Measurements from ENCODE around the gene P2RX6.
"Not testable (repeated sequence)": the region's sequence is repeated elsewhere in the genome, so short reads cannot be mapped to it uniquely, and the experiment has no call there.

Gene P2RX6

DNA sequence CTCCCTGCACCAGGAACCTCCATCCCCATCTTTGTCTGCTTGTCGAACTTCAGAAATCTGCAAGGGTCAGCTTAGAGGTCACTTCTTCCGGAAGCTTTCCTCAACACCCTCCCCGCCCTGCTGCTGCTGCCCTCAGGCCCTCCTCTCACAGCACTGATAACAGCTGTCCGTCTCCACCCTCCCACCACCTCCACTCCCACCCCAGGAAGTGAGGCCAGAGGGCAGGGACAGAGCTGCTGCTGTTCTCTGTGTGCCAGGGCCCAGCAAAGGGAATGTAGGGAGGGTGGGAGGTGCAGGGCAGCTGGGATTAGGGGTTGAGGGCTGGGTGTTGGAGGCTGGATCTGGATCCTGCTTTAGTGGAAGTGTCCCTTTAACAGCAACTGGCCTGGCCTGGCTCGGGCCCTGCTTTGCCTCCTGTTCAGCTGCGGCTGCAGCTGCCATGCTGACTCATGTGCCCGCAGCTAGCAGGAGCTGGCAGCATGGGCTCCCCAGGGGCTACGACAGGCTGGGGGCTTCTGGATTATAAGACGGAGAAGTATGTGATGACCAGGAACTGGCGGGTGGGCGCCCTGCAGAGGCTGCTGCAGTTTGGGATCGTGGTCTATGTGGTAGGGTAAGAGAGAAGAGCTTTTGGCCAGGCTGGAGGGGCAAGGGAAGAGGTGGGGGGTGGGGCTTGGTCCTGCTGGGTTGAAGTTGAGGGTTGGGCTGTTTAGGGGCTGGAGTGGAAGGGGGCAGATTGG lies at the start of gene P2RX6:
Gene P2RX6, plus strand, starts transcription at position 440 of the 740 bp plus-strand sequence. Its CDS starts 10 bp downstream, at position 450.
- no peak for DNase-seq

DNA sequence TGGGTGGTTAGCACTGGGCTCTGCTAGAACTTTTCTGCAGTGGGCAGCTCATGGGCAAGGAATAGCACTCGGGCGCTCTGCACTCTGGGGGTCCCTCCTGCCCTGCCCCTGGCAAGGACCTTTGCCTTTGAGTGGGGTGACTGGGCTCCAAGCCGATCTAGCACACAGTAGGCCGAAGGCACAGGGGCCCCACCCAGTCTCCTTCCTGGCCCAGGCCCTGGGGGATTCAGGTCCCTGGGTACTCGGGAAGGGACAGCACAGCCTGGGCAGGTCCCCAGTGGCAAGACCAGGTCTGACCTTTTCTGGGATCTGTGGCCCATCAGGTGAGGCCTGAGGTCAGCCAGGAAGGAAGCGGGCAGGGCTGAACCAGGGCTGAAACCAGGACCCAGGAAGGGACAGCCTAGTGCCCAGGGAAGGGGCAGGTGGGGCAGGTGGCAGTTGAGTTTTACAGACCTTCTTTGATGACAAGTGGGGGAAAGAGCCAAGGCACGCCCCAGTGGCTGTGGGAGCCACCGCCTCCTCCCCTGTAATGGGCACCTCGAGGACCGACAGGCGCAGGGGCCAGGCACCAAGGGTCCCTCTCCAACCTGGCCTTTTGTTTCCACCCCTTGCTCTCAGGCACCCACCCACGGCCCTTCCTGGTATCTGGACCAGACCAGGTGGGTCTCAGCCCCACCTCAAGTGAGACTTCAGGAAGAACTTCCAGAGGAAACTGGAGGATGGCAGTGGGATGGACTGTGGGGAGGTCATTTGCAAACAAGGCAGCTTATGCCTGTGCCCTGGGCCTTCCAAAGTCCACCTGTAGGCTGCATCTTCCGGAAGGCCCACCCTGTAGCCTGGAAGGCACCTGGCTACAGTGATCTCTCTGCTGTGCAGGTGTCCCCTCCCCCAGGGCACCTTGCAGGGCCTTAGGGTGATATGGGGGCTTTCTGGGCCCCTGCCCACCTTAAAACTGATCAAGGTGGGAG lies 48.8 kb upstream of the P2RX6 start:
- no peak for DNase-seq

DNA sequence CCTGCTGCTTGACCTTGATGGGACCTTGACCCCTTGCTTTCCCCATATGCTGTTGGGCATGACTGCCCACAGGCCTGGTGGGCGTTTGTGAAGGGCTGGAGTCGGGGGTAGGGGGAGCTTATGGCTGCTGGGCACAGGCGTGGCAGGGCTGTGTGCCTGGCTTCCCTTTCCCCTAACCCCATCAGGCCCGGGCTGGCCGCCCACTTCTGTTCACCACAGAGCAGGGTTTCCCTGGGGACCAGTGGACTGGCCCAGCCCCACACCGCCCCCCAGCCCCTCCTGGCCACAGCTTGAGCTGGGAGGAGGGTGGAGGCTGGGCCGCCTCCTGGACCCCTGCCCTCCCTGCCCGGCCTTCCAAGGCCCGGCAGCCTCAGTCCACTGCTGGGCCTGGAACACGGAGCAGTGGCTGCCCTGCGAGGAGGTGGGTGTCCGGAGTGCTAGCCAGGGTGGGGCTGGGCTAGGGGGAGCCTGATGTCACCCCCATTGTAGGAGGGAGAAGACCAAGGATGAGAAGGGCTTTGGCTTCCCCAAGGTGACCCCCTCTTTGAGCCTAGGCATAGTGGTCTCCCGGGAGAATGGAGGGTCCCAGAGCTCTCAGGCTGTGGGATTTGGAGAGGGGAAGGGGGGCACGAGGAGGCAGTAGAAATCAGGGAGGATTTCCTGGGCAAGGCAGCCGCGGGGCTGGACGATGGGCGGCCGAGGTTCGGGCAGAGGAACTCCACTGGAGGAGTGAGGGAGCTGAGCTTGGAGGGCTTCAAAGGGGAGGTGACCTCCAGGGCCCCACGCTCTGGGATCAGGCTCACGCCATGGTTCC lies 47.9 kb upstream of the P2RX6 start, which contains the start of gene AIFM3:
Gene AIFM3, plus strand, starts transcription at position 373 of the 814 bp plus-strand sequence. CDS start 690 bp downstream, outside the sequence.
- DNase-seq: no peak

DNA sequence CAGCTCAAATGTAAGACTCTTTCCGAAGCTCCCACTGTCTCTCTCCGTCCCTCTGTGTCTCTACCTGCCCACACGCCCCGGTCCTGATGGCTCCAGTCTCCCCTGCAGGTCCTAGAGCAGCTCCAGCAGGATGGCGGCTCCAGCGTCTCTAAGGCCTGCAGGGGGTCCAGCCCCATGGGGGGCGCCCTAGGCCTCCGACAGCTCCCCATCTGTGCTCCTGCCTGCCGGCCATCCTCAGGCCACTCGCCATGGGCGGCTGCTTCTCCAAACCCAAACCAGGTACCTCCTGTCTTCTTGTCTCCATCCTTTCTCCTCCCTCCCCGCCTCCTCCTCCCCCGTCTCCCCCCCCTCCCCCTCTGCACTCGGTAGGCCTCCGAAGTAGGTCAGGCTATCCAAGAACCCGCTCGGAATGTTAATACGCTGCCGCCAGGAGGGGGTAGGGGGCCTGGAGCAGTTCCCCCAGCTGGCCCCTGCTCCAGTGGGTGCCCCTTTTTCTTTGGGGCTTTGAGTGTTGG lies 47.2 kb upstream of the P2RX6 start:
- DNase-seq: no peak

DNA sequence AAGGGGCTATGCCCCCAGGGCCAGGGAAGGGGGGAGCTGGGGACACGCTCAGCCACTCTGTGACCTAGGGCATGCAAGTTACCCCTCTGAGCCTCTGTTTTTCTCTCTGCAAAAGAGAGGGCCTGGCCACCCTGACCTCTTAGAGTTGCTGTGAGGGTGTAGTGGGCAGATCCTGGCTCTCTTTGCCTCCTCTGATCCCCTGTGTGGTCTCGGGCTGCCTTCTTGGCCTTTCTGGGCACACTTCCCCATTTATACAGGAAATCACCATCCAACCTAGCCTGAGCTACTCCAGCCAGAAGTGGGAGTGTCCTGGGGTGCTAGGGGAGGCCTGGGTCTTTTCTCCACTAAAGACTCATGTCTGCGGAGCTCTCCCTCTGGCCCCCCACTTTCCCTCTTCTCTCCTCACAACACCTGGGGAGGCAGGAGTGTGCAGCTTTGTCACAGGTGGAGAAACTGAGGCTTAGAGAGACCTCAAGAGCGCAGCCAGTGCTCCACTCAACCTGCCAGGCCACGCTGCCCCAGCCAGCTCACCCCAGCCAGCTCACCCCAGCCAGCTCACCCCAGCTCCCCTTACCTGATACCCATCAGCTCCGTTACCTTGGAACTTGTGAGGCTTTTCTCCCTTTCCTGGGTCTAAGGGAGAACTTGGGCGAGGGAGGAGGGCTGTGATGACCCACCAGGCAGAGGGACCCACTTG lies 46.5 kb upstream of the P2RX6 start:
- no peak for DNase-seq

DNA sequence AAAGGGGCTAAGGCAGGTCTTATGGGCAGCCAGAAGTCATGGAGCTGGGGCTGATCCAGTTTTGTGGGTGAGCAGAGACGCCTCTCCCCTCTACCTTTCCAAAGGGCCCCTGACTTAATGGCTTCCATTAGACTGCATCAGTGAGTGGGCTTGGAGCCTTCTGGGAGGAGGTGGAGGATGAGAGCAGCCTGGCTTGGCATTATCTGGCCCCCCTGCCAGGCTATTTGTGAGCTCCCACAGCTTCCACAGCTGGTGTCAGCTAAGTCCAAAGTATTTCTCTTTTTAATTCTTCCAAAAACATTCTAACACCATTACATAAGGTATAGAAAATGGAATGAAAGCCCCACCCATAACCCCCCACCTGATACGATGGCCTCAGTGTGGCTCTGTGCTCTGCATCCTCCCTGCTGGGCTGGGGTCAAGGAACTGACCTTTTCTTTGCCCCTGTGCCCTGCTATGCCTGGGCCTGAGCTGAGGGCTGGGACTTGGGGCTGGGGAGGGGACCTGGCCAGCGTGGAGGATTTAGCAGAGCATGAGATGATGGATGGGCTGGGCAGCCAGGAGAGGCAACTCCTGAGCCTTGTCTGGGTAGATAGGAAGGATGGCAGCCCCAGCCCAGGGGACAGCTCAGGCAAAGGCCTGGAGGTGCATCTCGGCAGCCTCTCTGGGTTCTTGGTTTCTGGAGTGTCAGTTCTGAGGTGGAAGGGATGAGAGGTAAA lies 43.9 kb upstream of the P2RX6 start:
- DNase-seq: no peak

DNA sequence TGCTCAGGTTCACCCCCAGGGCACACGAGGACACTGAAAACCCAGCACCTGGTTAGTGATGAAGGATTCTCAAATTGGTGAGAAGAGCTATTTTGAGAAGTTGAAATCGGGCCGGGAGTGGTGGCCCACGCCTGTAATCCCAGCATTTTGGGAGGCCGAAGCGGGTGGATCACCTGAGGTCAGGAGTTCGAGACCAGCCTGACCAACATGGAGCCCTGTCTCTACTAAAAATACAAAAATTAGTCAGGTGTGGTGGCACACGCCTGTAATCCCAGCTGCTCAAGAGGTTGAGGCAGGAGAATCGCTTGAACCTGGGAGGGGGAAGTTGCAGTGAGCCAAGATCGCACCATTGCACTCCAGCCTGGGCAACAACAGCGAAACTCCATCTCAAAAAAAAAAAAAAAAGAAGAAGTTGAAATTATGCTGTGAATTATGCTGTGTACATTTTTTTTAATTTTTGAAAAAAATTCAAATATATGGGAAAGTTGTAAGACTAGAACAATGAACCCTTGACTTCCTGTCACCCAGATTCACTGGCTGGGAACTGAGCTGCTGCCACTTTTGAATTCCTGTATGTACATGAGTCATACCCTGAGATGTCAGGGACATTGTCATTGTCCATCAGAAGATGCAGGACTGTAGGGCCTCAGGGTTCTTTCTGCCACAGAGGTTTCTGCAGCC lies 42.8 kb upstream of the P2RX6 start:
- DNase-seq: not testable (repeated sequence)

DNA sequence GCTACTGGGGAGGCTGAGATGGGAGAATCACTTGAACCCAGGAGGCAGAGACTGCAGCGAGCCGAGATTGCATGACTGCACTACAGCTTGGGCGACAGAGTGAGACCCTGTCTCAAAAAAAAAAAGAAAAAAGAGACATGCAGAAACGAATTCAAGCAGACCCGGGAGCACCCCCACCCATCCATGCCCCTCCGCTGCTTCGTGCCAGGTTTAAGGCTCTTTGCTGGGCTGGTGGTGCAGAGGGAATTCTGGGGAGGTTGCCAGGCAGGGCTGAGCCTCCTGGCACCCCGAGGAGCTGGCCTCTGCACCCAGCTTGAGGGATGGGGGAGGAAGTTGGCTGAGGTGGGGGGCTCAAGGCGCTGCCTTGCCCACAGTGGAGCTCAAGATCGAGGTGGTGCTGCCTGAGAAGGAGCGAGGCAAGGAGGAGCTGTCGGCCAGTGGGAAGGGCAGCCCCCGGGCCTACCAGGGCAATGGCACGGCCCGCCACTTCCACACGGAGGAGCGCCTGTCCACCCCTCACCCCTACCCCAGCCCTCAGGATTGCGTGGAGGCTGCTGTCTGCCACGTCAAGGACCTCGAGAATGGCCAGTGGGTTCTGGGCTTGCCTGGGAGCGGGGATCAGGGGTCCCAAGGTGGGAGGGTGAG lies 41.9 kb upstream of the P2RX6 start:
- no peak for DNase-seq

DNA sequence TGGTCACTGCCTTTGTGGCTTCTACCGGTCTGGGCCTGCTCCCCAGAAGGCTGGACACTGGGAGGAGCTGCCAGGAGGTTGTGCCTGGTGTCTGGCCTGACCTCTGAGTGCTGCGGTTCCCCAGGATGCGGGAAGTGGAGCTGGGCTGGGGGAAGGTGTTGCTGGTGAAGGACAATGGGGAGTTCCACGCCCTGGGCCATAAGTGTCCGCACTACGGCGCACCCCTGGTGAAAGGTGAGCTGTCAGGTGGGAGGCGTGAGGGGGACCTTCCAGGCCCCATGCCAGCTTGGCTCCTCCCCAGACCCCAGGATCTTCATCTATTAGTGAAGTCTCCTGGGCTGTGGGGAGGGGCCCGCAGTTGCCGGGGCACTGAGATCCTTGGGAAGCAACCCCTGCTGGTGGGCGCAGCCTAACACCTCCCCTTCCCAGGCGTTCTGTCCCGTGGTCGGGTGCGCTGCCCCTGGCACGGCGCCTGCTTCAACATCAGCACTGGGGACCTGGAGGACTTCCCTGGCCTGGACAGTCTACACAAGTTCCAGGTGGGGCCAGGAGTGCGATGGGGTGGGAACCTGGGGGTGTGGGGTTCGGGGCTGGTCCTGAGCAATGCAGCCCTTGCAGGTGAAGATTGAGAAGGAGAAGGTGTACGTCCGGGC lies 41.2 kb upstream of the P2RX6 start:
- DNase-seq: no peak

DNA sequence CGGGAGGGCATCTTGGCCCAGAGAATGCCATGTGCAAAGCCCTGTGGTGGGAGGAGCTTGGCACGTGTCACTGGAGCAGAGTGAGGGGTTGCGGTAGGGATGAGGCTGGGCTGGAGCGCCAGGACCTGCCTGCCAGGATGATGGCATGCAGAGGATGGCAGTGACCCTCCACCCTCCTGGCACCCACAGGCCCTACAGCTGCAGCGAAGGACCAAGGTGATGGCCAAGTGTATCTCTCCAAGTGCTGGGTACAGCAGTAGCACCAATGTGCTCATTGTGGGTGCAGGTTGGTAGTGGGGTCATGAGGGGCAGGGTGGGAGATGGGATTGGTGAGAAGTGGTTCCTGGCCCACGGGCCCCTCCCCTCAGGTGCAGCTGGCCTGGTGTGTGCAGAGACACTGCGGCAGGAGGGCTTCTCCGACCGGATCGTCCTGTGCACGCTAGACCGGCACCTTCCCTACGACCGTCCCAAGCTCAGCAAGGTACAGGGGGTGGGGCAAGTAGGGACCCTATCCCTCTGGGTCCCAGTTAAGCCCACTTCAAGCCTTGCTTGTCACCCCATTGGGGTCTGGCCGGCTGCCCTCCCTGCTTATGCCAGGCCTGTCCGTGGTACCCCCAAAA lies 40.5 kb upstream of the P2RX6 start:
- no peak for DNase-seq

DNA sequence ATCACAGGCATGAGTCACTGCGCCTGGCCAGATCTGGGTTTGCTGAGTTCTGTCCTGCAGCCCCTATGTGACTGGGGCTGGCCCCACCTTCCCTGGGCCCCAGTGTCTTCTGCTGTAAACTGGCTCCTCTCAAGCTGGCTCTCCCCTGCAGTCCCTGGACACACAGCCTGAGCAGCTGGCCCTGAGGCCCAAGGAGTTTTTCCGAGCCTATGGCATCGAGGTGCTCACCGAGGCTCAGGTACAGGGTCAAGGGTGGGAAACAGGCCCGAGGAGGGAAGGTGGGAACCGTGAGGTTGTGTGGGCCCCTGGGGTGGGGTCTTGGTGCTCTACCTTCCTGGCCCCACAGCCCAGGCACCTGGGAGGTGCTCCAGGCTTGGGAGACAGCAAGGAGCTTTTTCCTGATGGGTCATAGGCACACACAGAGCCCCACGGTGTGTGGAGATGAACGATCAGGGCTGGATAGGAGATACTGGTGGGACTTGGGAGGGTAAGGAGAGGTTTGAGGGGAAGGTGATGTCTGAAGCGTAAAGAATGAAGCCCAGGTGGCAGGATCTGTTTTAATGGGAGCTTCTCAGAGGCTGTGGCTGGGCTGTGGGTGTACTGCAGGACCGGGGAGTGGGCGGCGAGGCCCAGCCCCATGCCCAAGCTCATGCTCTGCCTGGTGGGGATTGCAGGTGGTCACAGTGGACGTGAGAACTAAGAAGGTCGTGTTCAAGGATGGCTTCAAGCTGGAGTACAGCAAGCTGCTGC lies 39.2 kb upstream of the P2RX6 start:
- DNase-seq: no peak

DNA sequence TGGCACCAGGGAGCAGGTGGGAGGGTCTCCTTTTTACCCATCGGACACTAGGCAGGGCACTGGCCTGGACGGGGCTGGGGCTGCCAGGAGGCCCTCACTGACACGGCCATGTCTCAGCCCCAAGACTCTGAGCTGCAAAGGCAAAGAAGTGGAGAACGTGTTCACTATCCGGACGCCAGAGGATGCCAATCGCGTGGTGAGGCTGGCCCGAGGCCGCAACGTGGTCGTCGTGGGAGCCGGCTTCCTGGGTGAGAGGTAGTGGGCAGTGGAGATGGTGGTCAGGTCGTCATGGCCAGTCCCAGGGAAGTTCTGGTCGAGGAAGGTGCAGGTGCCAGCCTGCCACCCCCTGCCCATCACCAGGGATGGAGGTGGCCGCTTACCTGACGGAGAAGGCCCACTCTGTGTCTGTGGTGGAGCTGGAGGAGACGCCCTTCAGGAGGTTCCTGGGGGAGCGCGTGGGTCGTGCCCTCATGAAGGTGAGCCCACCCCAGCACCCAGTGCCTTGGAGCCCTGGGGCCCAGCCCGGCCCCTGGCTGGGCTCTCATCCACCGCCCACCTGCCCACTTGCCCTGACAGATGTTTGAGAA lies 38.6 kb upstream of the P2RX6 start:
- DNase-seq: no peak

DNA sequence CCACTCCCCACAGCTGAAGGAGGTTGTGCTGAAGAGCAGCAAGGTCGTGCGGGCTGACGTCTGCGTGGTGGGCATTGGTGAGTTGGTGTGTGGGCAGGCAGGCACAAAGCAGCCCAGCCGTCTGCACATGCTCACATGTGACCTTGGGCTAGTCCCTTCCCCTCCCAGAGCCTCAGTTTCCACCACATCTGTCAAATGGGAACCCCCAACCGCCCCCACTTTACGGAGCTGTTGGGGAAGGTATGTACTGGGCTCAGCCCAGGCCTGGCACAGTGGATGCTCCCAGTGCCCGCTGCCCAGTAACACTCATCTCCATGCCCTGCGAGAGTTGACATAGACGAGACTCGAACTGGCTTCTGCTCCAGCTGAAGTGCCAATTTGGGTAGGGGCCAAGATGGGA lies 37.9 kb upstream of the P2RX6 start:
- DNase-seq: no peak

DNA sequence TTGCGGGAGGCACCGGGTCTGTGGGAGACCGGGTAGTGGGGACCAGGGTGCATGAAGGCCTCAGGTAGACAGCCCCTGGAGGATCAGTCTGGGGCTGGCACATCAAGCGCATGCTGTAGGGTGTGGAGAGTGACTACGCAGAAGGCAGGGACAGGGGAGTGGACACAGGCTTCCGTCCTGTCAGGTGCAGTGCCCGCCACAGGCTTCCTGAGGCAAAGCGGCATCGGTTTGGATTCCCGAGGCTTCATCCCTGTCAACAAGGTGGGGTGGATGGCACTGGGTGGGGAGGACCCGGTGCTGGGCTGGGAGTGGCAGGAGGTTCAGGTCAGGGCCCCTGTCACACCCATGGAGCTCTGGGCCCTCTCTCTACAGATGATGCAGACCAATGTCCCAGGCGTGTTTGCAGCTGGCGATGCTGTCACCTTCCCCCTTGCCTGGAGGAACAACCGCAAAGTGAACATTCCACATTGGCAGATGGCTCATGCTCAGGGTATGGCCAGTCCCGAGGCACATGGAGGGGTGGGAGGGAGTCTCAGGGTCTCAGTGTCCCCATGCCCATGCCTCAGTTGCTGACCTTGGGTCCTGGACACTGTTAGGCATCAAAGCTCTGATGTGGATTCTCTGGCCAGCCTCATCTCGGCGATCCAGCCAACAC lies 37.3 kb upstream of the P2RX6 start:
- DNase-seq: no peak

DNA sequence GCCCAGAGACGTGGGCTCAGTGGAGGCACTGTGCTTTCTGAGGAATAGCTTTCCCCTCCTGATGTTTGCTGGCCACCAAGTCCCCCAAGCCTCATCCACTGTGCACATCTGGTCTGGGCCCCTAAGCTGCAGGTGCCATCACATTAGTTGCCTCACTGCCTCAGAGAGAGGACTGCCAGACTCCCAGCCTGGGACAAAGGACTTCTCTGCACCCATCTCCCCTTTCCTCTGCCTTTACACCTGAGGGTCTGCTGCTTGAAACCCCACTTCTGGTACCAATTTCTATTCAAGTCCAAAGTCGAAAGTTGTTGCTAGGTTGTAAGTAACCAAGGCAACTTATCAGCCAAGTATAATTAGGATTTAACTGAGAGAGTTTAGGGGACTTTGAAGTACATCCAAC lies 36.5 kb upstream of the P2RX6 start:
- no peak for DNase-seq

DNA sequence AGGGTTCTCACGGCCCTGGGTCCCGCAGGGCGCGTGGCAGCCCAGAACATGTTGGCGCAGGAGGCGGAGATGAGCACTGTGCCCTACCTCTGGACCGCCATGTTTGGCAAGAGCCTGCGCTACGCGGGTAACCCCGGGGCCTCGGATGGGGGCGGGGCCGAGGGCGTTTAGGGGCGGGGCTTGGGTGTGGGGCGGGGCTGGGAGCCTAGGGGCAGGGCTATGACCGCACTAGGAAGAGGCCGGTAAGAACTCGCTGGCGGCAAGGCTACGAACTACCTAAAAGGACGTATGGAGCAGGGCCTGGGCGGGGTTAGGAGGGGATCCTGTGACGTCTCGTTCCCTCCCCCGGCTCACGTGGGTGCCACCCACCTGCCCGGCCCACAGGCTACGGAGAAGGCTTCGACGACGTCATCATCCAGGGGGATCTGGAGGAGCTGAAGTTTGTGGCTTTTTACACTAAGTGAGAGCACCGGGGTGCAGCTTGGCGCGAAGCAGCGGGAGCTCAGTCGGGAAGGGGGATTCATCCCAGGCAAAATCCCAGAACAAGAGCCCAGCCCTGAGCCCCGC lies 35.6 kb upstream of the P2RX6 start:
- peak; percentile 54 for DNase-seq

DNA sequence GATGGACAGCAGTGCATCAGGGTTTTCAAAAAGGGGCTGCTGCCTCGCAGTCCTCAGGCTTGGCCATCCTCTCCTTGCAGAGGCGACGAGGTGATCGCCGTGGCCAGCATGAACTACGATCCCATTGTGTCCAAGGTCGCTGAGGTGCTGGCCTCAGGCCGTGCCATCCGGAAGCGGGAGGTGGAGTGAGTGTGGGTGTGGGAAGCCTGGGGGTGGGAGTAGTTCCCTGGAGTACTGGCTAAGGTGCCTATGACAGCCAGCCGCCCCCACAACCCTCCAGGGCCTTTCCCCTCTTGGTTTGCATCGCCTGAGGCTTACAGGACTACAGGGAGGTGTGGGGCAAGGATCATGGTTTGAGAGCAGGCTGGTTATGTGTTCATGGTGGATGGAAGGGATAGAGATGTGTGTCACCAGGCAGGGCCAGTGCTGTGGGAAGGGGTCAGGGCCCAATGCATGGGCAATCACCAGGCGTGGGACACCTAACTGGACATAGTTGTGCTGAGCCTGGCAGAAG lies 35.0 kb upstream of the P2RX6 start:
- DNase-seq: no peak

Measured in stimulated activated naive CD4-positive, alpha-beta T cell treated with Interleukin-2 at 50 U/mL for 16 hours (primary cell).